Stomach (tissue), 4 donors: Measurements from ENCODE around the gene ITGB5.

Source experiments
- CTCF ChIP-seq, 7 experiments: fragments of 450-650 bp in 4 of 7; fragments of 200-600 bp in 3 of 7; sonication (generic) in 3 of 7; IDR thresholded peaks; one replicate each; pipeline ENCODE4 v1.5.1; 2016 to 2019; ENCODE audit warnings: antibody characterized with exemption in 7 of 7, control low read depth in 2 of 7, mild to moderate bottlenecking in 1 of 7
- EP300 ChIP-seq: sonication (generic); formaldehyde crosslinking; IDR thresholded peaks from one replicate; pipeline ENCODE4 v1.6.1; 2017; ENCODE audit warnings: antibody characterized with exemption
- POLR2A ChIP-seq, 4 donors: fragments of 450-650 bp; IDR thresholded peaks; one replicate each; pipeline ENCODE4 v1.6.1; 2016; ENCODE audit warnings: antibody characterized with exemption in 4 of 4, control low read depth in 2 of 4, mild to moderate bottlenecking in 1 of 4, moderate library complexity in 1 of 4
- POLR2AphosphoS5 ChIP-seq, 3 donors: sonication (generic); formaldehyde crosslinking; IDR thresholded peaks; one replicate each; pipeline ENCODE4 v1.6.1; 2016; ENCODE audit warnings: antibody characterized with exemption in 3 of 3

DNA sequence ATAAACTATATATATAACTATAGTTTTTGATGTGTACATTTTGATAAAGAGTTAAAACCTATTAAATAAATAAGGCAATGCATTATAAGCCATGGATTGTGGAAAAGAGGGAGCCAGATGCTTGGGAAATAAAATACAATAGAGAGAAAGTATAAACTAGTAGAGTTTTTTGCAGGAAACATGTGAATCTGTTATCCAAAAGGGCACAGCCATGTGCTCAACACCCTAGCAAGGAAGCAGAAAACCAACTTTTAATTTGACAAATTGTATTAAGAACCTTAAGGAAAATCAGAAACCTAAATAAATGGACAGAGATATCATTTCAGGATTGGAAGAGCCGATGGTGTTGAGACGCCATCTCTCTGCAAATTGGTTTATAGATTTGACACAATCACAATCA lies 63.5 kb downstream of the ITGB5 start:
- TF ChIP-seq CTCF (IDR thresholded peaks at IDR 0.05) (no peak), POLR2AphosphoS5 (IDR thresholded peaks at IDR 0.05) (no peak), EP300 (no peak), POLR2A (IDR thresholded peaks at IDR 0.05) (no peak)
